HG03354 (cell line): ENCODE data around the gene YPEL2.
"Not testable (repeated sequence)": the region's sequence is repeated elsewhere in the genome, so short reads cannot be mapped to it uniquely, and the experiment has no call there.

Source experiments
- ATAC-seq: cut with Tn5 transposase; IDR thresholded peaks from one replicate; pipeline ENCODE4 v1.9.1; 2021; ENCODE audit warnings: mild to moderate bottlenecking; ENCODE audit not compliant: unreplicated experiment, poor library complexity, severe bottlenecking

YPEL2 gene, protein sequence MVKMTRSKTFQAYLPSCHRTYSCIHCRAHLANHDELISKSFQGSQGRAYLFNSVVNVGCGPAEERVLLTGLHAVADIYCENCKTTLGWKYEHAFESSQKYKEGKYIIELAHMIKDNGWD

GRCh38 chr17:59331129-59331928 is at the start of gene YPEL2:
Gene YPEL2 (plus strand): TSS chr17:59331655. CDS start chr17:59353410, 21,755 bp downstream.
- peak; percentile 90 for ATAC-seq

DNA sequence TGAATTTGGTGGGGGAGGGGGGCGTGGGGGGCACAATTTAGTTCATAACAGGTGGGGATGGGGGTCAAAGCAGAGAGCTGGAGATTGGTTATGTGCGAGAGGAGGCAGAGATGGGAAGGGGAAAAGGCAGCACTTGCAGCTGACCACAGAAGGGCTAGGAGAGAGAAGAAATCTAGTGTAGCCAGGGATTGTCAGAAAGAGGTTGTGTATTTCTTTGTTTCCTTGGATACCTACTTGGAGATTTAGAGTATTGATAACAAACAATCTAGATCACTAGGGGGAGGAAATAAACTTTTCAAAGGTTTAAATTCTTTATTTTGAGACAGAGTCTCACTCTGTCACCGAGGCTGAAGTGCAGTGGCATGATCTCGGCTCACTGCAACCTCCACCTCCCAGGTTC is 47.1 kb upstream of the YPEL2 start:
- ATAC-seq = no peak

DNA sequence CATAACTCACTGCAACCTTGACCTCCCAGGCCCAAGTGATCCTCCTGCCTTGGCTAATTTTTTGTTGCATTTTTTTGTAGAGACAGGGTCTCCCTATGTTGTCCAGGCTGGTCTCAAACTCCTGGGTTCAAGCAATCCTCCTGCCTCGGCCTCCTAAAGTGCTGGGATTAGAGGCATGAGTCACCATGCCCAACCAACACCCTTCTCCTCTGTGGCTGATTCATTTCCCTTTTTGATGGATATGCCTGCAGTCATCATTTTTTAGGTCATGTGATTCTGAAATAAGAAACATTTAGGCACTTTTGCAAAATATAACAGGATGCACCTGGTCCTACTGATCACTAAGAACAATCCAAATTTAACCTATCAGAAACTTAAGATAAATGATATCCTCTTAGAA is 44.0 kb upstream of the YPEL2 start:
- ATAC-seq = no peak

GRCh38 chr17:59287891-59288290 is 43.6 kb upstream of the YPEL2 start:
- no peak for ATAC-seq

GRCh38 chr17:59289981-59290301 is 41.5 kb upstream of the YPEL2 start:
- no peak for ATAC-seq

GRCh38 chr17:59290302-59290998 is 41.0 kb upstream of the YPEL2 start:
- ATAC-seq = not testable (repeated sequence)

DNA sequence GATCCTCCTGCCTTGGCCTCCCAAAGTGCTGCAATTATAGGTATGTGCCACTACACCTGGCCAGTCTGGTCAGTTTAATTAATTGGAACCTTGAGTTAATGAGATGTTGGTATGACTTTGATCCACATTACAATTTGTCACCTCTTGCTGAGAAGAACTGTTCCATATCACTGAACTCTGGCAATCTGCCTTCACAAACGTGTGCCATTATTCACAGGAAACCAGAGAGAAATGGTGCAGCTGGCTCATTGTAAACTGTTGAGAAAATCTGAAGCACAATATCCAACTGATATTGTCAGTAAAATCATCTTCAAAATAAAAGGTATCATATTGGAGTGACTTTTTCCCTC is 39.3 kb upstream of the YPEL2 start:
- ATAC-seq = no peak

DNA sequence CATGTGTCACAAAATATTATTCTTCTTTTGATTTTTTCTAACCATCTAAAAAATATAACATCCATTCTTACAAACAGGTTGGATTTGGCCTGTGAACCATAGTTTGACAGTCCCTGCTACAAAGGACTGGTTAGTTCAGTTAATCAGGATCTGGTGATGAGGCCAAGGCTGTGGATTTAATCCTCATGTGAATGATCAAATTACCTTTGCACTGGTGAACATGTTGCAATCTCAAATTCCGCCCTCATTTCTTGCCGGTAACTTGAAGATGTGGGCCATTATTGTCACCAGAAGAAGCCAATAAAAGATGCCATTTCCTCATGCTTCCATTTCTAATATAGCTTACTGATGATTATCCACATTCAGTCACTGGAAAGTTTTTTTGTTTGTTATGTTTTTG is 35.3 kb upstream of the YPEL2 start:
- ATAC-seq = no peak

GRCh38 chr17:59298521-59298920 is 32.9 kb upstream of the YPEL2 start:
- no peak for ATAC-seq

DNA sequence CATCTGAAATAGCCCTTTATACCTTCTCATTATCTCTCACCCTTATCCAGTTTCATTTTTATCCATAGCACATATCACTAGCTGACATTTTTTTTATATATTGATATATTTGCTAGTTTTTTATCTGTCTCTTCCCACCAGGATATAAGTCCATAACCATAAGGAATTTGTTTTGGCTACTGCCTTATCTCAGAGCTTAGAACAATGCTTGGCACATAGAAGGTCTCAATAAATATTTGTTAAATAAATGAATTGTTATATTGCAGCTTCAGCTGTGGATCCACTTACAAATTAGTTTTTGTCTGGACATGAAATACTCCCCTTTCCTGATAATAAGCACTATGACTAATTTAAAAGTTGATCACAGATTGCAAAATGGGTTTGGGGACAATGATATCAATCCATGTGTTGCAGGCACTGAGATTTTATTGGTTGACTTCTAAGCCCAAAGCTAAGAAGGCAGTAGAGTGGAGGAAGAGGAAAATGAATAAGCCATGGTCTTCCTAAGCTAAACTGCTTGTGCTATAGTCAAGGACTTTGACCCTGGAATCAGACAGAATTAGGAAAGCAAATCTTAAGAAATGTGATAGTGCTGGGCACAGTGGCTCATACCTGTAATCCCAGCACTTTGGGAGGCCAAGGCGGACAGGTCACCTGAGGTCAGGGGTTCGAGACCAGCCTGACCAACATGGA is 31.9 kb upstream of the YPEL2 start:
- ATAC-seq = no peak

GRCh38 chr17:59300941-59301340 is 30.5 kb upstream of the YPEL2 start:
- no peak for ATAC-seq

GRCh38 chr17:59304811-59305210 is 26.6 kb upstream of the YPEL2 start:
- ATAC-seq = no peak

DNA sequence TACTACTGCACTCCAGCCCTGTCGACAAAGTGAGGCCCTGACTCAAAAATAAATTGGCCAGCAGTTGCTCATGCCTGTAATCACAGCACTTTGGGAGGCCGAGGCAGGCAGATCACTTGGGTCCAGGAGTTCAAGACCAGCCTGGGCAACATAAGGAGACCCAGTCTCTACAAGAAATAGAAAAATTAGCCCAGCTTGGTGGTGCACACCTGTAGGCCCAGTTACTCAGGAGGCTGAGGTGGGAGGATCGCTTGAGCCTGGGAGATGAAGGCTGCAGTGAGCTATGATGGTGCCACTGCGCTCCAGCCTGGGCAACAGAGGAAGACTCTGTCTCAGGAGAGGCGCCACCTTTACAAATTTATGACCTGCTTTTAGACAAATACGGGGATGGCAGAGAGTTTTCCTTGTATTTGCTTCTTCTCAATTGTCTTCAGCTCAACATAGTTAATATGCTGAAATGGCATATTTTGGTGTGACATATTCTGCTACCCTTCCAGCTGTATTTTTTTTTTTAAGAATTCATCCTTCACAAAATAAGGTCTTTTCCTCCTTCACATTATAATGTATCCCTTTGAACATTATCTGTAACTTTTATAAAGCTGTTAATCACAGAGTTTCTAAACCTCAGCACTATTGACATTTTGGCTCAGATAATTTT is 21.1 kb upstream of the YPEL2 start:
- no peak for ATAC-seq

GRCh38 chr17:59311051-59311468 is 20.4 kb upstream of the YPEL2 start:
- ATAC-seq = peak; percentile 49

- ATAC-seq = not testable (repeated sequence)
Measured at GRCh38 chr17:59311521-59311920, 19.9 kb upstream of the YPEL2 start.

DNA sequence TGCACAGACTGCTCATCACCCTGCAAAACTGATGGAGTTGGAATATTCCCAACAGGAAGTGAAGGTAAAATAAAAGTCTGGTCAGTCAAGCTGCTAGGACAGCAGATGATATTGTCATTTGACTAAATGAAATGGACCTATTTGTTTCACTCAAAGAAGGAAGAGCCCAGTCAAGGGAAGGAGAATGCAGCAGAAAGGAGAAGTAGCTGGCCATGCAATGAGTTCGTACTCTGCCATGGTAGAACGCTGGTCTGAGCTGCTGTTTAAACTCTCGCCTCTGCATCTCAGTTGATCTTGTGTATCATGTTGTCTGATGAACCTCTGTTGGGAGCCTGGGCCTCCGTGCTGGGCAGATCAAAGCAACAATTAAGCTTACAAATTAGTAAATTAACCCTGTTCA is 15.6 kb upstream of the YPEL2 start:
- ATAC-seq = no peak

DNA sequence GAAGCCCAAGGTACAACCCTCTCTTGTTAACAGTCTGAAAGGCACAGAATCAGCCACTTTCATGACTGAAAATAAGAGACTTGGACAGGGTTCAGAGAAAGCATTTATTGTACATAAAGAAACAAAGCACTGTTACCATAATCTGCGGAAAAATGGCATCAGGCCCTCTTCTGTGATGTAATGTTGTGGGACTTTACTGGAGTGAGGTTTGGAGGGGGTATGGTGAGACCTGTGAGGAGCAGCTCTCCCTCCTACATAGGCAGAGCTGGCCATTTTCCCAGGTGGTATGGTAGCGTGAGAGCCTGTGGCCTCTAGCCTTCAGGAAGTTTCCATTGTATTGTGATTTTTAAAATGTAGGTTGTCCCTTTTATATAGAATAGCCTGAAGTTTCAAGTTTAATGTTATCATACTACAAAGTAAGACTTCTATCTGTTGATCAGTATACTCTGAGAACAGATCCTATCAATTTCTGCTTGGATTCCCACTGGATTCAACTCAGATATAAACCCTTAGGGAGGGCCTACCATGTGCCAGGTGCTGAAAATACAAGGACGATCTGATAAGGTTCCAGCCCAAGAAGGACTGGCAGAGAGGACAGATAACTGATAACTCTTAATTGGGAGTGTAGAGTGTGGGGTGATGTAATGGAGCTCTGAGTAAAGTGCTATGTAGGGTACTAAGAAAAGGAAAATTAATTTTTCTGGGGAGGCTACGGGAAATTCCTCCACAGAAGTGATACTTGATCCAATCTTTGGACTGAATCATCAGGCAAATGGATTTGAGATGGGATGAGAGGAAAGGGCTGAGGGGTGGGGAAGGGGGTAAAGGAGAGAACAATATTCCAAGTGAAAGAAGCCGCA is 4.1 kb upstream of the YPEL2 start:
- ATAC-seq = no peak

- no peak for ATAC-seq
Measured at GRCh38 chr17:59327981-59328290, 3.5 kb upstream of the YPEL2 start.

- ATAC-seq = no peak
Measured at GRCh38 chr17:59328601-59329000, 2.9 kb upstream of the YPEL2 start.
